ENCODE results near the gene CAND2.

GRCh38 chr3:12813967-12814366, 17.5 kb downstream of the CAND2 start:
- no peak for TF ChIP-seq ZZZ3 (IDR thresholded peaks at IDR 0.05; ENCODE audit: control insufficient read depth, insufficient read length, low read depth)
- no peak for TF ChIP-seq YY1 (IDR thresholded peaks at IDR 0.05; ENCODE audit: low read depth, low read length)
- no peak for TF ChIP-seq EZH2 (IDR thresholded peaks at IDR 0.05; ENCODE audit: borderline replicate concordance, control insufficient read depth, low read depth, low read length)
- TF ChIP-seq, protein P1, sequence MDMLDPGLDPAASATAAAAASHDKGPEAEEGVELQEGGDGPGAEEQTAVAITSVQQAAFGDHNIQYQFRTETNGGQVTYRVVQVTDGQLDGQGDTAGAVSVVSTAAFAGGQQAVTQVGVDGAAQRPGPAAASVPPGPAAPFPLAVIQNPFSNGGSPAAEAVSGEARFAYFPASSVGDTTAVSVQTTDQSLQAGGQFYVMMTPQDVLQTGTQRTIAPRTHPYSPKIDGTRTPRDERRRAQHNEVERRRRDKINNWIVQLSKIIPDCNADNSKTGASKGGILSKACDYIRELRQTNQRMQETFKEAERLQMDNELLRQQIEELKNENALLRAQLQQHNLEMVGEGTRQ (IDR thresholded peaks at IDR 0.05; ENCODE audit: borderline replicate concordance, low read depth, low read length) = no peak
- TF ChIP-seq CTCF (IDR thresholded peaks at IDR 0.05 in 2 of 3, conservative IDR thresholded peaks at IDR 0.05 in 1 of 3; ENCODE audit: control insufficient read depth in 2 of 3, extremely low read depth in 1 of 3, insufficient read depth in 1 of 3, low read depth in 3 of 3, low read length in 3 of 3) = no peak
- TF ChIP-seq ZNF207 (IDR thresholded peaks at IDR 0.05; ENCODE audit: borderline replicate concordance) = no peak
- TF ChIP-seq, protein P2, sequence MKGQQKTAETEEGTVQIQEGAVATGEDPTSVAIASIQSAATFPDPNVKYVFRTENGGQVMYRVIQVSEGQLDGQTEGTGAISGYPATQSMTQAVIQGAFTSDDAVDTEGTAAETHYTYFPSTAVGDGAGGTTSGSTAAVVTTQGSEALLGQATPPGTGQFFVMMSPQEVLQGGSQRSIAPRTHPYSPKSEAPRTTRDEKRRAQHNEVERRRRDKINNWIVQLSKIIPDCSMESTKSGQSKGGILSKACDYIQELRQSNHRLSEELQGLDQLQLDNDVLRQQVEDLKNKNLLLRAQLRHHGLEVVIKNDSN (IDR thresholded peaks at IDR 0.05; ENCODE audit: borderline replicate concordance, extremely low read length, insufficient read depth, low read depth, low read length) = no peak
- TF ChIP-seq EGR1 (IDR thresholded peaks at IDR 0.05; ENCODE audit: borderline replicate concordance in 1 of 2, low read depth in 2 of 2, low read length in 2 of 2) = no peak
- TF ChIP-seq MYC (IDR thresholded peaks at IDR 0.05; ENCODE audit: insufficient read depth, insufficient read length, insufficient replicate concordance, low read length, severe bottlenecking) = no peak

Measured in GM12878 (cell line).